Vagina (tissue), 2 donors: ENCODE measurements around the gene HPCAL1. TPM values are rescaled to one million over a fixed set of nuclear protein-coding genes. Genes with fewer than 3 reads are reported as not detected.

Experiments
- DNase-seq, 2 donors: peaks; one replicate each; pipeline ENCODE4 v3.0.0-alpha.2; 2017; ENCODE audit errors: extremely low spot score in 2 of 2
- H3K27ac ChIP-seq: fragments of 200-600 bp; sonication (generic); one replicate; pipeline ENCODE4 v1.5.1; 2019
- H3K27me3 ChIP-seq: fragments of 200-600 bp; sonication (generic); one replicate; pipeline ENCODE4 v1.5.1; 2019
- H3K36me3 ChIP-seq, 2 donors: fragments of 200-600 bp; sonication (generic); one replicate each; pipeline ENCODE4 v1.5.1; 2017 to 2019
- H3K4me1 ChIP-seq: fragments of 200-600 bp; sonication (generic); one replicate; pipeline ENCODE4 v1.5.1; 2019
- H3K4me3 ChIP-seq, 2 donors: fragments of 200-600 bp; sonication (generic); 1 replicate in 1 of 2; 2 replicates in 1 of 2; pipeline ENCODE4 v1.5.1; 2016 to 2019
- H3K9me3 ChIP-seq: fragments of 200-600 bp; sonication (generic); one replicate; pipeline ENCODE4 v1.5.1; 2019
- POLR2A ChIP-seq, 2 donors: fragments of 450-650 bp; IDR thresholded peaks; one replicate each; pipeline ENCODE4 v1.6.1; 2017; ENCODE audit warnings: antibody characterized with exemption in 2 of 2, mild to moderate bottlenecking in 2 of 2, moderate library complexity in 2 of 2
- POLR2AphosphoS5 ChIP-seq, 2 donors: sonication (generic); formaldehyde crosslinking; IDR thresholded peaks; one replicate each; pipeline ENCODE4 v1.9.0; 2017; ENCODE audit warnings: antibody characterized with exemption in 2 of 2, mild to moderate bottlenecking in 2 of 2, low read depth in 1 of 2; ENCODE audit not compliant: insufficient read depth in 1 of 2
- intact Hi-C: fragments of 100-400 bp; cut with DNase I; formaldehyde crosslinking; loops from one replicate; pipeline ENCODE4 v1.15.1; 2023
- total RNA-seq: library from RNA; depleted of rRNA; stranded (reverse); fragments of >200 nt; gene quantifications from one replicate; pipeline ENCODE4 v1.2.3, GENCODE V29; 2016
- TF ChIP-seq, protein P1 (sequence below), 3 experiments: fragments of 450-650 bp in 2 of 3; fragments of 200-600 bp in 1 of 3; sonication (generic) in 1 of 3; IDR thresholded peaks; one replicate each; pipeline ENCODE4 v1.5.1; 2017 to 2019; ENCODE audit warnings: antibody characterized with exemption in 3 of 3, mild to moderate bottlenecking in 2 of 3, moderate library complexity in 2 of 3

The HPCAL1 gene
- total RNA-seq, 1 donor from 2014 or later, result 43.7 TPM

DNA sequence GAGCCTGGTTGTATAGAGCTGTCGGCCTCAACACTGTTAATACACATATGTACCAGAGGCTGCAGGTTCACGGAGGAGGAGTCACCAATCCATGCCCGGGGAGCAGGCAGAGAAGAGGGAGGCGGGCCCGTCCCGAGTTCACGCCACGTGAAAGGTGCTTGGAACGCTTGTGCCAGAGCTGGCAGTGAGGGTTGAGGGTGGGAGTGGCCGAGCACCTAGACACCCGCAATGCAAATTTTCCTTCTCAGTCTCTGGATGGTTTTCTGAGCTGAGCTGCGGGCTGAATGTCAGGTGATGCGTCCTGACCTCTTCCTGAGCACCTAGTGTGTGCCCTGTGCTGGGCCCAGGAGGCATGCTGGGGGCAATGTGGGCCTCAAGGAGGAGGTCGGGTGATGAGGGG, 93.2 kb downstream of the HPCAL1 start:
- Histone ChIP-seq H3K4me1 (peaks cover 27% of the 10 kb centered on the region), H3K36me3 (no peaks in the 10 kb centered on the region), H3K27me3 (no peaks in the 10 kb centered on the region), H3K4me3 (no peak overlapping the region), H3K27ac (no peak overlapping the region), H3K9me3 (no peaks in the 10 kb centered on the region)
- TF ChIP-seq, protein P1, sequence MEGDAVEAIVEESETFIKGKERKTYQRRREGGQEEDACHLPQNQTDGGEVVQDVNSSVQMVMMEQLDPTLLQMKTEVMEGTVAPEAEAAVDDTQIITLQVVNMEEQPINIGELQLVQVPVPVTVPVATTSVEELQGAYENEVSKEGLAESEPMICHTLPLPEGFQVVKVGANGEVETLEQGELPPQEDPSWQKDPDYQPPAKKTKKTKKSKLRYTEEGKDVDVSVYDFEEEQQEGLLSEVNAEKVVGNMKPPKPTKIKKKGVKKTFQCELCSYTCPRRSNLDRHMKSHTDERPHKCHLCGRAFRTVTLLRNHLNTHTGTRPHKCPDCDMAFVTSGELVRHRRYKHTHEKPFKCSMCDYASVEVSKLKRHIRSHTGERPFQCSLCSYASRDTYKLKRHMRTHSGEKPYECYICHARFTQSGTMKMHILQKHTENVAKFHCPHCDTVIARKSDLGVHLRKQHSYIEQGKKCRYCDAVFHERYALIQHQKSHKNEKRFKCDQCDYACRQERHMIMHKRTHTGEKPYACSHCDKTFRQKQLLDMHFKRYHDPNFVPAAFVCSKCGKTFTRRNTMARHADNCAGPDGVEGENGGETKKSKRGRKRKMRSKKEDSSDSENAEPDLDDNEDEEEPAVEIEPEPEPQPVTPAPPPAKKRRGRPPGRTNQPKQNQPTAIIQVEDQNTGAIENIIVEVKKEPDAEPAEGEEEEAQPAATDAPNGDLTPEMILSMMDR (IDR thresholded peaks at IDR 0.05), result no peak
- TF ChIP-seq POLR2A (IDR thresholded peaks at IDR 0.05), result no peak
- TF ChIP-seq POLR2AphosphoS5 (IDR thresholded peaks at IDR 0.05; ENCODE audit: insufficient read depth in 1 of 2, low read depth in 1 of 2), result no peak
- intact Hi-C loops, result no loop called here
- DNase-seq, result no peak

DNA sequence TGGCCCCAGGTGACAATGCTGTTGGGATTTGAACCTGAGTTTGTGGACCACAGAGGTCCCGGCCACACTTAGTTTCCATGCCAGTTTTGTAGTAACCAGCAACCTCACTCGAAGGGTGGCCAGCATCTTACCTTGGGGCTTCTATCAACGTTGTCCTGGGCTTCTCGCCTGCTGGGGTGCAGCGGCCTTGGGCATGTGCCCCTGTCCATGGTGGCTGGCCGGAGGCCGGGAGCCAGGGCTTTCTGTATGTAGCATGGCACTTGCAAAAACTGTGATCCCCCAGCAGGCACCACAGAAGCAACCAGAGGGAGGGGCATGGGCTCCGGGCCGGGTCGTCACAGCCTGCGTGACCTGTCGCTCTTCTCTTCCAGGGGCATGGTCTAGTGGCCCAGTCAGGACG, 93.8 kb downstream of the HPCAL1 start:
- no peak overlapping the region for H3K27ac ChIP-seq
- no peaks in the 10 kb centered on the region for H3K36me3 ChIP-seq
- intact Hi-C loops, result no loop called here
- no peaks in the 10 kb centered on the region for H3K27me3 ChIP-seq
- DNase-seq, result no peak
- no peaks in the 10 kb centered on the region for H3K9me3 ChIP-seq
- TF ChIP-seq POLR2A (IDR thresholded peaks at IDR 0.05), result no peak
- TF ChIP-seq, protein P1 (IDR thresholded peaks at IDR 0.05), result no peak
- TF ChIP-seq POLR2AphosphoS5 (IDR thresholded peaks at IDR 0.05; ENCODE audit: insufficient read depth in 1 of 2, low read depth in 1 of 2), result no peak
- peaks cover 33% of the 10 kb centered on the region for H3K4me1 ChIP-seq
- H3K4me3 ChIP-seq, result no peak overlapping the region

DNA sequence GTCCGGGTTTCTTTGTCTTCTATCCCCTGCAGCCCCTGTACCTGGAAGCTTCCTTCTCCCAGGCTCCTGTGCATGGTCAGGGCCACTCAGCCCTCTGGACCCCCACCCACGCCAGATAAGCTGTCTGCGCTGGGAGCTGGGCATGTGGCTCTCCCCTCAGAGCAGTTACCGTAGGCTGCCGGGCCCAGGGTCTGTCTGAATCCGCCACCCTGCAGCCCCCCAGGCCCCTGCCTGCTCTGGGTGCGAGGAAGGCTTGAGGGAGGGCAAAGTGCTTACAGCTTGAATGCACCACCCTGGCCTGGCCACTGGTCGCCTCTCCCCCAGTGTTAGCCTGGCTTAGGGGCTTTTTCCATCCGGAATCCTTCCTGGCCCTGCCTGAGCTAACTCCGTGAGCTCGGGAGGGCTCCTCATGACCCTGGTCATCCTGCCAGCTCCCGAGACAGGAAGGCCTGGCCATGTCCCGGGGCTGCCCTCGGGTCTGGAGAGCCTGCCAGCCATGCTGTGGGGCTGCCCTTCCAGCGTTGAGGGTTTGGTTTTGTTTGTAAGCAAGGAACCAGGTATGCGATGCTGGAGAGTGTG, 94.7 kb downstream of the HPCAL1 start:
- Histone ChIP-seq H3K27me3 (no peaks in the 10 kb centered on the region), H3K4me1 (peaks cover 37% of the 10 kb centered on the region), H3K9me3 (no peaks in the 10 kb centered on the region), H3K27ac (no peak overlapping the region), H3K4me3 (no peak overlapping the region), H3K36me3 (no peaks in the 10 kb centered on the region)
- TF ChIP-seq, protein P1 (IDR thresholded peaks at IDR 0.05), result no peak
- TF ChIP-seq POLR2A (IDR thresholded peaks at IDR 0.05) (no peak), POLR2AphosphoS5 (IDR thresholded peaks at IDR 0.05; ENCODE audit: insufficient read depth in 1 of 2, low read depth in 1 of 2) (no peak)
- intact Hi-C loops, result no loop called here
- no peak for DNase-seq

DNA sequence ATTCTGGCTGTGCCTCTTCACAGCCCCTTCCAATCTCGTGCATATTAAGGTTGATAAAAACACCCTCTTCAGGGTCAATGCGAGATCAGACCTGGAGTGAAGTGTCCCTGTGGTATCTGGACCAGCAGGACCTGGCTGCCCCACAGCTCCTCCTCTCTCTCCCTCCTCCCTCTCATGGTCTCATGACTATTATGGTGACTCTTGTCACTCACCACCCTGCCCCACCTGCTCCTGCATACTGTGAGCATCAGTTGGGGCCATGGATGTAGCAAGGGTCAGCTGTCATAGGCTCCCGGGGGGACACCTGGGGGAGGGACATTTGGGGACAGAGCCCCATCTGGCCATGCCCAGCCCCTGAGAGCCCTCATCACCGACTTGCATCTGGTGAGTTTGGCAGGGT, 95.2 kb downstream of the HPCAL1 start:
- Histone ChIP-seq H3K9me3 (no peaks in the 10 kb centered on the region), H3K4me1 (peaks cover 35% of the 10 kb centered on the region), H3K27ac (no peak overlapping the region), H3K4me3 (no peak overlapping the region), H3K36me3 (no peaks in the 10 kb centered on the region), H3K27me3 (no peaks in the 10 kb centered on the region)
- DNase-seq, result no peak
- TF ChIP-seq POLR2A (IDR thresholded peaks at IDR 0.05) (no peak), POLR2AphosphoS5 (IDR thresholded peaks at IDR 0.05; ENCODE audit: insufficient read depth in 1 of 2, low read depth in 1 of 2) (no peak)
- TF ChIP-seq, protein P1 (IDR thresholded peaks at IDR 0.05), result no peak
- intact Hi-C loops, result no loop called here

DNA sequence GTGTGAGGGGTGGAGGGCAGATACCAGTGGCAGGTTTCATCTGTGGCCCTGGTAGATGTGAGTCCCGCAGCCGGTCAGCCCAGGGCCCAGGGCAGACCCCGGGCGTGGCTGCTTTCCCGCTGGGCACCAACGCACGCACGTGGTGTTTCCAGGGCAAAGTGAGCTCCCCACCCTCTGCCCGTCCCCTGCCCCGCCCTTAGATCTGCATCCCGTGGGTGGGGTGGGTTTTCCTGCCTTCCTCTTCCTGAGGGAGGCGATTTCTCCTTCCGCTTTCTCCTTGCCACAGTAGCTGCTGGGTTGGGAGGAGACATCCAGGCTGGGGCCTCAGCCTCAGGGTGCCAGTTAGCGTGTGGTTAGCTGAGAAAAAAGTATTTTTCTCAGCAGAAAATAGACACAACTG, 95.8 kb downstream of the HPCAL1 start:
- H3K27ac ChIP-seq, result no peak overlapping the region
- no peaks in the 10 kb centered on the region for H3K36me3 ChIP-seq
- peaks cover 29% of the 10 kb centered on the region for H3K4me1 ChIP-seq
- DNase-seq, result no peak
- H3K27me3 ChIP-seq, result no peaks in the 10 kb centered on the region
- no peak overlapping the region for H3K4me3 ChIP-seq
- no peaks in the 10 kb centered on the region for H3K9me3 ChIP-seq
- intact Hi-C loops, result no loop called here
- TF ChIP-seq, protein P1 (IDR thresholded peaks at IDR 0.05), result no peak
- no peak for TF ChIP-seq POLR2AphosphoS5 (IDR thresholded peaks at IDR 0.05; ENCODE audit: insufficient read depth in 1 of 2, low read depth in 1 of 2)
- TF ChIP-seq POLR2A (IDR thresholded peaks at IDR 0.05), result no peak
